ENCODE results near the gene CIROP.

Gene CIROP

GRCh38 chr14:23131482-23131881 lies 26.7 kb upstream of the CIROP start:
- DNase-seq (ENCODE audit: low read depth): no peak

- DNase-seq (ENCODE audit: low read depth): no peak
These were observed 26.1 kb upstream of the CIROP start for GRCh38 chr14:23130871-23131270.

DNA sequence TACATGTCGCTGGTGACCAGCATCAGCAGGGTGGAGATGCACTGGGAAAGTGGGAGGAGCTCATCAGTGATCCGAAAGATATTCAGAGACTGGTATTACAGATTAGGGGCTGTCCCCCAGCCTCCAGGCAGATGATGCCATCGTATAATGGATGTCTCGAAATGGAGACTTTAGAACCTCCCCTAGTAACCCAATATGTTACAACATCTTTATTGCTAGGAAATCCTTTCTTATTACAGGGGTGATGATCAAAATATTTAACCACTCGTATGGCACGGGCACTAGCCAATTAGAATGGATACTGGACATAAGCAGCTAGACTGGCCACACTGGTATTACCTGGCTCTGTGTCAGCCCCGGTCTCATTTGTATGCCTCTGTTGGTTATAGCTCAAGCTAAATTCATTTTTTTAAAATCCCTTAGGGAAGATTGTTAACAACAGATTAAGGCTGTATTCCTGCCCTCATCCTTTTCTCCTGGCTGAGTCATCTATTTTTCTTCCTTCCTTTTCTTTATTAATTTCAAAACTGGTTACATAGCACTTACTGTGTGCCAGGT lies 25.0 kb upstream of the CIROP start:
- DNase-seq (ENCODE audit: low read depth): no peak

DNA sequence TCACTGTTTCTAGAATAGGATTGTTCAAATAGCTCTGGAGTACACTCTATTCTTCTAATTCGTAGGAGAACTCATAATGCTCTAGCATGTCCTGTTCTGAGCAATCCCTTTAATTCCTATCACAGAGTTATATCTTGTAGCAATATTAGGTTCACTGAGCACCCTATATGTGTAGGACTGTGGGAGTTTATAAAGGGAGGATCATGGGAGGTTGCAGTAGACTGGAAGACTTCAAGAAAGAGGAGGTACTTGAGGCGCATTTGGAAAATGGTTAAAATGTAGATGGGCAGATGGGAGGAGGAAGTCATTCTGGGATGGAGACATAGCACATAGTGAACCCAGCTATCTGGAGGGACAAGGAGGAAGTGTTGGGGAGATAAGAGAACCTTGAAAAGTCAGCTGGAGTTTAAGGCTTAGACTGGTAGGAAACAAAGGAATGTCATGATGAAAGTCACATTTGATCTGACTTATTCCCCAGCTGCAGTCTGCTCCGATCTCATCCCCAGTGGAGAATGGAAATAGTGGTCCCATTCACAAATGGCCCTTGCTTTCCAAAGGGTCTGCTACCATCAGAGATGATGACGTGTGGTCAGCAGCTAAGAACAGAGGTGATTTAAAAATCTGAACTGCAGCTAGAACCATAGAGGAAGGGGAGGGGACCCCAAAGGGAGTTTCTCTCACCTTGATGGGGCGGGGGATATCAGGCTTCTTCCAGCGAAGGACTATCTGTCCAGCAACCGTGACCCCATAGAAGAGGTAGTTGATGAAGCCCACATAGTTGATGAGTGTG lies 24.4 kb upstream of the CIROP start:
- no peak for DNase-seq (ENCODE audit: low read depth)

GRCh38 chr14:23127861-23128260 lies 23.1 kb upstream of the CIROP start:
- no peak for DNase-seq (ENCODE audit: low read depth)

DNA sequence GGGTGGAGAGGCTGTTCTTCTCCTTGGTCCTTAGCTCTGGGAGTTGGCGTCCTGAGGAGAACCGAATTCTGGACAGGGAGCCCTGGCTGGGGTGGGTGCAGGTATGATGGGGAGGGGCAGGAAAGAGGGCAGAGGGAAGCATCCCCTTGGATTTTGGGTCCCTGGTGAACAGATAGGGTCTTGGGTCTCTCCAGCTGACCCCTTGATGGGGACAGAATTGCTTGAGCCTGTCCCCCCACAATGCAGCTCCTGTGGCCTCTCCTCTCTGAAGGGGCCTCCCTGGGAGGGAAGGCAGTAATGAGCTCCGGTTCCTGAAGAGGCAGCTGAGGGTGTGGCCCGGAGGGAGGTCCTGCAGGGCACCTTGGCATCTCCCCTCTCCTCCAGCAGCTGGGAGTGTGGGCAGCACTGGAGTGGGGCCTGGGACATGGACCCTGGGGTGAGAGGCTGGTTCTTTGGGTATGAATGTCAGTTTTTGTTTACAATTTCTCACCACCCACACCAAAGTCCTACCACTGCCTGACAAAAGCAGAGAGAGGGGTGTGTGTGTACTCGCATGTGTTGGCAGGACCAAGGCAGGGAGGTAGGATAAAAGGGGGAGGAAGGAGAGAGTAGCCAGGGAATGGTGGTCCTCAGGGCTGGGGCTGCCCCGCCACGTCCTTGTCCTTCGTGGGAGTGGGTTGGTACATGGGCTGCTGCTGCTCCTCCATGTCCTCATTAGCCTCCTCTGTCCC lies 21.9 kb upstream of the CIROP start:
- DNase-seq (ENCODE audit: low read depth): no peak

DNA sequence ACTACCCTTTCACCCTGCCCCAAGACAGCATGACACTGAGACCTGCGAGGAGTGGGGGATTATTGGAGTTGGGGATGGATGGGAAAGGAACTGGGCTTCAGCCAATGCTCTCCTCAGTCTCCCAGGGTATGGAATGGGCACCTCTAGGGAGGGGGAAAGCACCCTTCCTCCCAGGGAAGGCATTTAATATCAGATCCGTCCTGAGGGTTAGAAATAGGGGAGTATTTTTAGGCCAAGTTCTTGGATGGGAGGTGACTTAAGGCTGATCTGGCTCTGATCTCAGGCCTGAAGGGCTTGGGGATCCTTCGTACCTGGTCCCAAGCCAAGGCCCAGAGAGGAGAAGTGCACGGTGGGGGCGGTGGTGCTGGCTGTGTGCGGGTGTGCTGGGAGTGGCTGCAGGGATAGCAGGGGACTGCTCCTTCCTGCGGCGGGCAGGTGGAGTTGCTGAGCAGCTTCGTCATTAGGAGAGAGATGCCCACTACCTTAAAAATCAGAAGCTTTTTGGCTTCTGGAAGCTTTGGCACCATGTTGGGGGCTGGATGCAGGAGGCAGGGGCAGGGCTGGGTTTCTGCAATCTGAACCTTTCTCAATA lies 21.2 kb upstream of the CIROP start:
- DNase-seq (ENCODE audit: low read depth): no peak

GRCh38 chr14:23125011-23125410 lies 20.2 kb upstream of the CIROP start:
- DNase-seq (ENCODE audit: low read depth): no peak

- DNase-seq (ENCODE audit: low read depth): no peak
These were observed 19.7 kb upstream of the CIROP start for GRCh38 chr14:23124337-23124954.

- no peak for DNase-seq (ENCODE audit: low read depth)
These were observed 18.6 kb upstream of the CIROP start for GRCh38 chr14:23123419-23123818.

DNA sequence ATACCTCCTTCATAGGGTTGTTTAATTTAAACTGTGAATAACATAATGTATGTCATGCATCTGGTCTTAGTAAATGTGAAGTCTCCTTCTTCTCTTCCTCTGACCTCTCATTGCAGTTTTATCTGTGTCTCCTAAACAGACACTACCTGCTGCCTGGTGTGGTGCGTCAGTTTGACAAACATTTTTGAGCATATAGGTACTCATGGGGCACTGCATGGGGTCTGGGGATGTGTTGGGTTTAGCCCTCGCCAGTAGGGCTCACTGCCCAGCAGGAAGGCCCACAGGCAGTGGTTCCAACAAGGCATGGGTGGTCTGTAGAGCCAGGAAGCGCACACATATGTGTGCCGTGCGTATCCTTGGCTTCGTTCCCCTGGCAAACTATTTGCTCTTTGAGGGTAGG lies 17.3 kb upstream of the CIROP start:
- DNase-seq (ENCODE audit: low read depth): no peak

GRCh38 chr14:23121361-23121771 lies 16.6 kb upstream of the CIROP start:
- no peak for DNase-seq (ENCODE audit: low read depth)

- DNase-seq (ENCODE audit: low read depth): peak; percentile 59
These were observed 15.9 kb upstream of the CIROP start for GRCh38 chr14:23120541-23121251.

DNA sequence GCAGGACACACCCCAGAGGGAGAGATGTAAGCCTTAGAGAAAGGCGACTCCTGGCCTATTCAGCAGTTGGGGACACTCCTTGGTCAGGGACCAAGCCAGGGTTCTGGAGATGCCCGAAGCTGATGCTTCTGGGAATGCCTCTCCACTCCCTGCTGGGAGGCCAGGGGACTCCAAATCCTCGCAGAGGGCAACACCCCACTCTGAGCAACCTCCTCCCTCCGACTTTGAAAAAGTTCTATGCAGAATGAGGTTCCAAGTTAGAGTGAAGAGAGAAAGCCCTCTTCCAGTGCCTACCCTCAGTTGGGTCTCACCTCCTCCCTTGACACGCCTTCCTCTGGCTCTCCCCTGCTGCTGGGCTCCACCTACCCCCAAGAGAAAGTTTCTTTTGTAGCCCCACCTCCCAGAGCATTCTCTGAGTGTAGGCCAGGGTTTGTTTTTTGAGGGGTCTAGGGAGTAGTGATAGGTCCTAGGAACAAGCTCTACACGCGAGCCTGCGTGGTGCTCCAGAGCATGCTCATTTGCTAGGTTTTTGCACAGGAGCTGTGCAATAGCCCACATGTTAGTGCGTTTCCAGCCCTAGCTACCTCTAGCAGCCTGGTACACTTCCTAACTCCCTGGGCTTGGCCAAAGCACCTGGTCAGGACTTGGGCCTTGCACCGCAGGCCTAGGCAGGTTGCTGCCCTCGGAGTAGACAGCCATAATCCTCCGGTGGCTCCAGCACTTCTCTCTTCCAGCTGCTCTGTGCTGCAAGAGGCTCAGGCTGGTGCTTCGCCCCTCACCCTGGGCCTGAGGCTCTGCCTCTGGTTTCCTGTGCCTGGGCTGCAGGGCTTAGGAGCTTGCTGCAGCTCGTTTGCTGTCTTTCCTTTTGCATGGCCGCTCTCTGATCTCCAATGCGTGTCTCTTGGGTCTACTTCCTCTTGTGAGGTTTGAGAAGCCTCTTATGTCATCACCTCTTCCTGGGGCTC lies 14.9 kb upstream of the CIROP start:
- DNase-seq (ENCODE audit: low read depth): no peak

- no peak for DNase-seq (ENCODE audit: low read depth)
These were observed 13.9 kb upstream of the CIROP start, which contains the start of gene CEBPE for GRCh38 chr14:23118506-23119362. Gene CEBPE (minus strand): TSS chr14:23119255. CDS start chr14:23119091, 164 bp downstream.

DNA sequence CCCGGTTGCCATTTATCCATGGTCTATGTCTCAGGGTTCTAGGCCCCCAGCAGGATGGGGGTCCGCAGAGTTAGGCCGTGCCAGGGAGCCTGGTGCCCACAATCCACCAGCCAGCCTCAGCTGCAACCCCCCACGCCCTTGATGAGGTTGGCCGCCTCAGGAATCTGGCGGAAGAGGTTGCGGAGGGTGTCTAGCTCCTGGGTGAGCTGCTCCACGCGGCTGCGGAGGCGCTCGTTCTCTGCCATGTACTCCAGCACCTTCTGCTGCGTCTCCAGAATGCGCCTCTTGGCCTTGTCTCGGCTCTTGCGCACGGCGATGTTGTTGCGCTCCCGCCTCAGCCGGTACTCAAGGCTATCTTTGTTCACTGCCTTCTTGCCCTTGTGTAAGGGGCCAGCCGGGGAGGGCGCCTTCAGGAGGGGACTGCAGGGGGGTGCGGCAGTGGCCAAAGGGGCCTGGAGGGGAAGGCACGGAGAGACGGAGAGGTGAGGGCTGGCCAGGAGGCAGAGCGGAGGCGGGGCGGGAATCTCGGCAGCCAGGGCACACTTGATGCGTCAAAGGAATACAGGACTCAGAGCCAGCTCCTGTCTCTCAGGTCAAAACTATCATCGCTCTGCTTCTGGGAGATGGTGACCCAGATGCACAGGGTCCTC lies 12.7 kb upstream of the CIROP start:
- no peak for DNase-seq (ENCODE audit: low read depth)

DNA sequence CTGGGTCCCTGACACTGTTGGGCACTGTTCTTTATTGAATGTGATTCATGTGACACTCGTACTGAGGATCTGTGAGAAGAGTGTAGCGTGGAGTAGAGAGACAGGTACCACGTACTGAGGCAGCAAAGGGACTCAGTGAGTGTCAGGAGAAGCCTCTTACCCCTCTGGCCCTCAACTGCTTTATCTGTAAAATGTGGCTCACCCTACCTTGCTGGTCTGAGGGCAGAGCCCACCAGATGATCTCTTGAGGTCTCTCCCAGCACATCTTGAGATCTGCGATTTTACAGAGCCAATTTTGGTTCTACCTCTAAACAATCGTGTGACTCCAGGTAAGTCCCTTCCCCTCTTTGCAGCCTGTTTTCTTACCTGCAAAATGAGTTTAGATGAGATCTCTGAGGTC lies 11.1 kb upstream of the CIROP start:
- DNase-seq (ENCODE audit: low read depth): no peak

DNA sequence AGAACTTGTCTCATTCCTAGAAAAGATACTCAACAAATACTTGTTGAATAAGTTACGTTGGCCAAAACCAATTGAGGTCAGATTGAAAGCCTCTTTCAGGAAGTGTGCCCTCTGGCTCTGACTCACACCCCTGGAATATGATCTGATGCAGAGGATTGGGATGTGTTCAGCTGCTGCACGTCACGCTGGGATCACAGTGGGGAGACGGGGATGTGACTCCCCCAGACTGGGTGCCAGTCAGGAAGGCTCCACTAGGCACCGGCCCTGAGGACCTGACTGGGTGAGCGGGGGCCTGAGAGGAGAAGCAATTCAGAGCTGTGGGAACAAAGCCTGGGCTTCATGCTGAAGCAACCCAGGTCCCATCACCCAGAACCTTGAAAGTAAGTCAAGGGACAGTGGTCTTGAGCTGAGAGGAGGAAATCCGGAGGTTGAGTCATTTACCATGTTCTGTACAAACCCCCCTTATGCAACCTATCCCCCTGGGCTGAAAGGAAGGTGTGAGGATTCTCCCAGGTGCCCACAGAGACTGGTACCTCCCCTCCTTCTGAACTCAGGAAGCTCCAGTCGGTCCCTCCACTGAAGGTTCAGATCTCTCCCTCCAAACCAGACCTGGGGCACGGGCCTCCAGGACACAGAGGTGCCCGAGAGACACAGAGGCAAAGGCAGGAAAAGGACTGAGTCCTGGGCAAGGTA lies 10.4 kb upstream of the CIROP start:
- no peak for DNase-seq (ENCODE audit: low read depth)
